ENCODE results near the gene GNG8. TPM values are rescaled to one million over a fixed set of nuclear protein-coding genes. Genes with fewer than 3 reads are reported as not detected.

GNG8 gene
- total and polyA plus RNA-seq, 10 donors = not detected

DNA sequence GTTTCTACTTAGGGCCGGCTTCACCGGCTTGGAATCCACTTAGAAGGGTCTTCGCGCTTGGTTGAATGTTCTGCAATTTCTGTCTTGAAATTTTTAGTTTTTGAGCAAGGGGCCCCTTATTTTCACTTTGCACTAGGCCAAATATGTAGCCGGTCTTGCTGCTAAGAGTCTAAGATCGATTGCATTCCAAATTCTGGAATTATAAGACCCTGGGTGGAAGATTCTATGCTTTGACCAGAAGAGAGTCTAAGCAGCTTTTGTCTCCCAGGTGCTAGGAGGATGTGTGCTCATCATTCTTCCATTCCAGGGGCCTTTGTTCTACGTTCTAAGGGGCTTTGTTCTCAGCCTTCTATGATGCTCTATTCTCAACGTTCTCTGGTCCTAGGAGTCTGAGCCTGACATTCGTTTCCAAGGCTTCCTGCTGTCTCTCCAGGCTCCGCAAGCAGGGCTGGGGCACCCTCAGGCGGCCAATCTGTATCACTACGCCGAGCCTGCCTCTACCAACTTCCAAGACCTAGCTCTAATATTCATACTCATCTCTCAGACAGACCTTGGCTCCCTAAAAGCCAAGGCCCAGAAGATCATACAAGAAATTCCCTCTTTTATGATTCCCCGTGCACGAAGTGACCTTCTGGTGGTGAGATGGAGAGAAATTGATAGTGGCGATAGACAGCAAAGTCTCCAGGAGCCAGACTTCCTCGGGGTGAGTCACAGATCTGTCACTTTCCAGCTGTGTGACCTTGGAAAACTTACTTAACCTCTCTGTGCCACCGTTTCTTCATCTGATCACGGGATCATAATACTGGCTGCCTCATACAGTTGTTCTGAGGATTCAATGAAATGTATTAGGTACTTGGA, 26.0 kb upstream of the GNG8 start:
- H3K4me1 ChIP-seq = peaks cover 20 to 46% (median 34%) of the 10 kb centered on the region in 6 donors
- peaks cover 4 to 39% (median 27%) of the 10 kb centered on the region in 7 donors for H3K27me3 ChIP-seq (replicated peaks in 1 of 7)
- H3K27ac ChIP-seq = peak overlapping the region; percentile 9 to 80 (median 68)
- H3K4me3 ChIP-seq = peak overlapping the region; percentile 17 to 76 (median 50)
- no peaks in the 10 kb centered on the region for H3K9me3 ChIP-seq
- TF ChIP-seq, protein P1, sequence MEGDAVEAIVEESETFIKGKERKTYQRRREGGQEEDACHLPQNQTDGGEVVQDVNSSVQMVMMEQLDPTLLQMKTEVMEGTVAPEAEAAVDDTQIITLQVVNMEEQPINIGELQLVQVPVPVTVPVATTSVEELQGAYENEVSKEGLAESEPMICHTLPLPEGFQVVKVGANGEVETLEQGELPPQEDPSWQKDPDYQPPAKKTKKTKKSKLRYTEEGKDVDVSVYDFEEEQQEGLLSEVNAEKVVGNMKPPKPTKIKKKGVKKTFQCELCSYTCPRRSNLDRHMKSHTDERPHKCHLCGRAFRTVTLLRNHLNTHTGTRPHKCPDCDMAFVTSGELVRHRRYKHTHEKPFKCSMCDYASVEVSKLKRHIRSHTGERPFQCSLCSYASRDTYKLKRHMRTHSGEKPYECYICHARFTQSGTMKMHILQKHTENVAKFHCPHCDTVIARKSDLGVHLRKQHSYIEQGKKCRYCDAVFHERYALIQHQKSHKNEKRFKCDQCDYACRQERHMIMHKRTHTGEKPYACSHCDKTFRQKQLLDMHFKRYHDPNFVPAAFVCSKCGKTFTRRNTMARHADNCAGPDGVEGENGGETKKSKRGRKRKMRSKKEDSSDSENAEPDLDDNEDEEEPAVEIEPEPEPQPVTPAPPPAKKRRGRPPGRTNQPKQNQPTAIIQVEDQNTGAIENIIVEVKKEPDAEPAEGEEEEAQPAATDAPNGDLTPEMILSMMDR (IDR thresholded peaks at IDR 0.05 in 8 of 11, conservative IDR thresholded peaks at IDR 0.05 in 3 of 11) = peak; percentile 67 to 93 (median 86)
- no peak for TF ChIP-seq POLR2A (IDR thresholded peaks at IDR 0.05)
- peak in 1 of 3 donors; percentile 36 for TF ChIP-seq POLR2AphosphoS5 (IDR thresholded peaks at IDR 0.05)
- no peaks in the 10 kb centered on the region for H3K36me3 ChIP-seq
- peak; percentile 91 for DNase-seq
- intact Hi-C loops (cut with DNase I; ENCODE audit: low total_unique reads) = loop anchor here (5.0 to 10.0 kb wide), 2 partner anchors 50 to 127 kb away; no protein-coding TSS in a partner anchor
- 6 to 8% (median 7%) methylated on average over 19 of the region's 19 CpGs for WGBS, 5 donors

- Histone ChIP-seq H3K9me3 (no peaks in the 10 kb centered on the region), H3K4me1 (peaks cover 20 to 46% (median 34%) of the 10 kb centered on the region in 6 donors), H3K27ac (peak within 1 kb of the TSS; percentile 15 to 83 (median 74)), H3K4me3 (peak within 1 kb of the TSS; percentile 51 to 76 (median 56)), H3K27me3 (replicated peaks in 1 of 7) (peaks cover 4 to 47% (median 27%) of the 10 kb centered on the region in 7 donors), H3K36me3 (no peaks in the 10 kb centered on the region)
- intact Hi-C loops (cut with DNase I; ENCODE audit: low total_unique reads) = loop anchor here (5.0 to 10.0 kb wide), 2 partner anchors 49 to 126 kb away; no protein-coding TSS in a partner anchor
- TF ChIP-seq, protein P1 (IDR thresholded peaks at IDR 0.05 in 8 of 11, conservative IDR thresholded peaks at IDR 0.05 in 3 of 11) = peak in 4 of 11 experiments; percentile 22 to 44 (median 30)
- TF ChIP-seq POLR2AphosphoS5 (IDR thresholded peaks at IDR 0.05) (peak; percentile 50 to 85 (median 80)), POLR2A (IDR thresholded peaks at IDR 0.05) (no peak)
- WGBS, 5 donors = 0 to 3% (median 1%) methylated on average over 8 to 61 of the region's 61 CpGs
- peak; percentile 100 for DNase-seq
These were observed 25.2 kb upstream of the GNG8 start, which contains the start of gene DACT3 for GRCh38 chr19:46661020-46661731. Gene DACT3, minus strand, starts transcription at chr19:46661182. Its CDS starts 118 bp downstream, at chr19:46661064.

DNA sequence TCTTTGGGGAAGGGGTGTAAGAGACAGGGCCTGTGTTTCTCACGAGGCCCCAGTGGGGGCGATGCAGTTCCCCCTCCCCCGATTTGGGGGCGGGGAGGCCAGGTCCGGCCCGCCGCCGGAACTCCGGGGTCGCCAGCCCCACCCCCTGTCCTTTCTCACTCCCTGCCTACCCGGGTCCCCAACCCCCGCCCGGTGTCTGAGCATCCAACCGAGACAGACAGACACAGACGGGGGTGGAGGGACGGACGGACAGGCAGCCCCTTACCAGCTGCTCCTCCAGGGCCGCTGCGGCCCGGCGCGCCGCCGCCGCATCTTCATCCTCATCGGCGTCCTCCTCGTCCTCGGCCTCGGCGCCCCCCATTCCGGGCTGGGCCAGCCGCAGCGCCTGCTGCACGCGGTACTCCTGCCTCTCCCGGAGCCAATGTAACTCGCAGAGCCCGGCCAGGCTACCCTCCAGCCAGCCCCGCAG, 24.6 kb upstream of the GNG8 start:
- H3K27ac ChIP-seq = peak overlapping the region in 7 of 8 donors; percentile 70 to 83 (median 74)
- DNase-seq = no peak
- TF ChIP-seq POLR2AphosphoS5 (IDR thresholded peaks at IDR 0.05) (no peak), POLR2A (IDR thresholded peaks at IDR 0.05) (no peak)
- TF ChIP-seq, protein P1 (IDR thresholded peaks at IDR 0.05 in 8 of 11, conservative IDR thresholded peaks at IDR 0.05 in 3 of 11) = no peak
- no peaks in the 10 kb centered on the region for H3K9me3 ChIP-seq
- peaks cover 20 to 46% (median 34%) of the 10 kb centered on the region in 6 donors for H3K4me1 ChIP-seq
- intact Hi-C loops (cut with DNase I; ENCODE audit: low total_unique reads) = loop anchor here (5.0 to 10.0 kb wide), 2 partner anchors 48 to 126 kb away; no protein-coding TSS in a partner anchor
- H3K27me3 ChIP-seq (replicated peaks in 1 of 7) = peaks cover 4 to 50% (median 27%) of the 10 kb centered on the region in 7 donors
- no peaks in the 10 kb centered on the region for H3K36me3 ChIP-seq
- peak overlapping the region; percentile 51 to 76 (median 56) for H3K4me3 ChIP-seq
- WGBS, 5 donors = 0 to 1% (median 0%) methylated on average over 28 to 40 of the region's 40 CpGs

Data from spleen (tissue), 11 donors.